Measurements from ENCODE around the gene TBCD.
"Not testable (repeated sequence)": the region's sequence is repeated elsewhere in the genome, so short reads cannot be mapped to it uniquely, and the experiment has no call there.

TBCD gene

DNA sequence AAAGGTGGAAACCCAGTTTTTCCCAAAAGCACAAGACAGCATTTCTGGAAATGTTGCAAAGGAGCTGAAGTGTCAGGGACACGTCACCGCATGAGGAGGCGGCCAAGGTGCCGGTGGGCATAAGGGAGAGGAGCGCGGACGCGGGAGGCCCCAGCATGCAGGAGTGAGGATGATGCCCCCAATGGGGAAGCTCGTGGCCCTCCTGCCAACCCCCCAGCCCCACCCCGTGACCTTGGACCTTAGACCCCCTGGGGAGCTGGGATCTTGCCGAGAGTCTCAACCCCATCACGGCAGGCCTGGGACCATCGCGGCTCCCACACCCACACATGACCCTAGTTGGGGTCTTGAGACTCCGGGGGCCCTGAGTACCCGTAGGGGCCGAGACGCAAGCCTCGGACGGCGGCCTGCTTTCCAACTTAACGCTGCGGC lies 208.1 kb downstream of the TBCD start:
- DNase-seq = peak; percentile 12

DNA sequence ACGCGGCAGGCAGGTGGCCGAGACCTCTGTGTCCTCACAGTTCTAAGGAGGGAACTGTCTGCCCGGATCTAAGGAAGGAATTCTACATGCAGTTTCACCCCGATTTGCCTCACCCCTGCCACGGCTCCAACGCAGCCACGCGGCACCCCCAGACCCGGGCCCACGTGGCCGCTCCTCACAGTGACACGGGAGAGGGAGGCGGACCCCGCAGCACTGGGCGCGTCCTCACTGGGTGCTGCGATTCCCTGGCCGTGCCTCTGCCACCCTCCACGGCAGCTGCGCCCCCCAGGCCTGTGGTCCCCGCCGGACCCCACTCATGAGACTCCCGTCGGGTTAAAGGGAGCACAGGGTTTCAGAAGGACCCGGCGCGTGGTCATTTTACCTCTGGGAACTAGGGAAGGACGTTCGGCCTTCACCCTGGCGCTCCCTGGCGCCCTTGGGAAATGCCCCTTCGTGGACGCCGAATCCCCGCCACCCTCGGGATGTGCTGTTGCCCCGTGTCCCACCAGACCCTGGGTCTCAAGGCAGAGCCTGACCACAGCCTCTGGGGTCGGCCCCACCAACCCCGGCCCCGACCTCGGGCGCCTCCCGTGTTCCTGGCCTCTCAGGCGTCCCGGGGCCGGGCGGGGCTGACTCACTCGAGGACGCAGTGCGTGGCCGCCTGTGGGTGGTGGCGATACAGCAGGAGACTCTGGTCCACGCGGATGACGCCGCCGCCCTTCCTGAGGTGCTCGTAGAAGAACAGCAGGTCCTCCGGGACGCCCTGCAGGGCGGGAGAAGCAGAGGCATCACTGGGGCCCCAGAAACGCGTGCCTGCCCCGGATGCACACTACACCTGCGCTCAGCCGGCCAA lies 208.8 kb downstream of the TBCD start:
- peak; percentile 12 for DNase-seq

GRCh38 chr17:82961366-82962162 lies 209.7 kb downstream of the TBCD start:
- peak; percentile 12 for DNase-seq

DNA sequence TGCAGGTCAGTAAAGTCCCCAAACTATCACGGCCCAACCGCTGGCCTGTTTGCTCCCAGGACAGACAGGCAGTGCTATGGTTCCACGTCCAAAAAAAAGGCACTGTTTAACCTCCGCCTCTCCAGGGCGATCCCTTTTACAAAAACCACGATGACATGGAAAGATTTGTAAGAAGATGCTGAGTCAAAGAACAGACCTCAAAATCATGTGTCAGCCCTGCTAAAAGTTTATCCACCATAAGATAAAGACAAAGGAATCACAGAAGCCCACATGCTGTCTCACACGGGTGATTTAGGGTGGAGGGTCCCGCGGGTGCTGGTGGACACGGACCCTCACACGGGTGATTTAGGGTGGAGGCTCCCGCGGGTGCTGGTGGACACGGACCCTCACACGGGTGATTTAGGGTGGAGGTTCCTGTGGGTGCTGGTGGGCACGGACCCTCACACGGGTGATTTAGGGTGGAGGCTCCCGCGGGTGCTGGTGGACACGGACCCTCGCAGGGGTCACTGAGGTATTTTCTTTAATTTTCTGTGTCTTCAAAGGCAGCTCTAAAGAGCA lies 210.4 kb downstream of the TBCD start:
- peak; percentile 15 for DNase-seq

DNA sequence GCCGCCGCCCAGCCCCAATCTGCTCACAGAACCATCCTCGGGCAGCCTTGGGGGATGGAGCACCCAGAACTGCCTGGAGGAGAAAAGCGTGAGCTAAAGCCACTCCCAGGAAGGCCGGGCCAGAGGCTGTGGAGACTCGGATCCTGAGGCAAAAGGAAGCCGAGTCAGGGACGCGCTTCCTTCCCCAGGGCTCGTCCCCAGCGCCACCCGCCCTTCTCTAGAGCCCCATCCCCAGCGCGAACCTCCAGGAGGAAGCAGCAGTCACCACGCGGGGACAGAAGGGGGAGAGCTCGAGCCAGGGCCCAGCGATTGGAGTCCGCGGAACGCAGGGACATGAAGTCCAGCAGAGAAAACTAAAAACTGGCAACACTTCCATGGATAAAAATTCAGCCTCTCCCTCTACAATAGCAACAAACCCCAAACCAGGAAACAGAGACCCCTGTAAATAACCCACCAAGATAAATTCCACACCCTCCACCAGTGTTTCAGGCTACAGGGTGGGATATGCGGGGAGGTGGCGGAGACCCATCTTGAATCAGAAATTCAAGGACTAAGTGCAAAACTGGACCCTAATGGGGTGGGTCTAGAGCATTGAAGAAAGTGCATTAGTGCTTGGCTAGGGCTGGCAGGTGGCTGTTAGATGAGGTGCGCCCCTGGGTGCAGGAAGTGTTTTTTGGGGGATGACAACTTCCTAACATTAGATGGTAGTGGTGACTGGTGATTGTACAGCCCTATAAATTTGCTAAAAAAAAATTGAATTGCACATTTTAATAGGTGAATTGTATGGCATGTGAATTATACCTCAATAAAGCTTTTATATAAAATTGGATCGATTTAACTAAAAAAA lies 211.5 kb downstream of the TBCD start:
- DNase-seq = peak; percentile 86

DNA sequence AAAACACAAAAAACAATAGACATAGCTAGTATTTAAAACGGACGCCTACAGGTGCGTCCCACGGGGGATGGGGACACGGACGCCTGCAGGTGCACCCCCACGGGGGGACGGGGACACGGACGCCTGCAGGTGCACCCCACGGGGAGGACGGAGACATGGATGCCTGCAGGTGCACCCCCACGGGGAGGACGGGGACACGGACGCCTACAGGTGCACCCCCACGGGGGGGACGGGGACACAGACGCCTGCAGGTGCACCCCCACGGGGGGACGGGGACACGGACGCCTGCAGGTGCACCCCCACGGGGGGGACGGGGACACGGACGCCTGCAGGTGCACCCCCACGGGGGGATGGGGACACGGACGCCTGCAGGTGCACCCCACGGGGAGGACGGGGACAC lies 212.6 kb downstream of the TBCD start:
- peak; percentile 20 for DNase-seq

GRCh38 chr17:82964851-82965341 lies 213.0 kb downstream of the TBCD start:
- no peak for DNase-seq

DNA sequence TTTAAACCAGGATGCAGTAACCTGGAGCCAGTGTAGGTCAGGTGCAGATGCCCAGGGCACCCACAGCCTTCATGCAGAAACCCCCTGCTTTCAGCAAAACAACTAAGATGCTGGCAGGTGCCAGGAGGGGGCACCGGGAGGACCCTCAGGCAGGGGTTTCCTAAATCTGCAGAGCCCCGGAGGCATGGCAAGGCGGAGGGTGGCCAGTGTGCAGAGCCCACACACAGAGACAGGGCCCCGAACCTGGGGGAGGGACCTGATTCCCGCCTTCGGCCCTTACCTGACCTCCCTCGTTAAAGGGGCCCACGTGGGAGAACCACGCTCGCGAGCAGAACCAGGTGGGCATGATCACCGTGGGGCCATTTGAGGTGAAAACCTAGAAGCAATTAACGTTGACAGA lies 213.5 kb downstream of the TBCD start:
- peak; percentile 8 for DNase-seq

DNA sequence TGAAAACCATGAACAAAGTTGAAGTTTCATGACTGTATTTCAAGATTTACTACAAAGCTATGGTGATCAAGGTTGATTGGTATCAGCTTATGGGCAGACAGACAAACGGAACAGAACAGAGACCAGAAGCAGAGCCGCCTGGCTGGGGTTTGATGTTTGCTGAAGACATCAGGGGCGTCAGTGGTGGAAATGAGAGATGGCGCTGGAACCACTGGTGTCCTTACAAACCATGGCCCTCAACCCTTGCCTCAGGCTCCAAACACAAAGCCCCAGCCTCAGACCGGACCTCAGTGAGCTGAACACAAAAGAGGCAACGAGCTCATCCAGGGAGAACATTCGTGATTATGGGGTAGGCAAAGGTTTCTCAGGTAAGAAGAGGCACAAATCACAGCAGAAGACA lies 214.6 kb downstream of the TBCD start:
- no peak for DNase-seq

DNA sequence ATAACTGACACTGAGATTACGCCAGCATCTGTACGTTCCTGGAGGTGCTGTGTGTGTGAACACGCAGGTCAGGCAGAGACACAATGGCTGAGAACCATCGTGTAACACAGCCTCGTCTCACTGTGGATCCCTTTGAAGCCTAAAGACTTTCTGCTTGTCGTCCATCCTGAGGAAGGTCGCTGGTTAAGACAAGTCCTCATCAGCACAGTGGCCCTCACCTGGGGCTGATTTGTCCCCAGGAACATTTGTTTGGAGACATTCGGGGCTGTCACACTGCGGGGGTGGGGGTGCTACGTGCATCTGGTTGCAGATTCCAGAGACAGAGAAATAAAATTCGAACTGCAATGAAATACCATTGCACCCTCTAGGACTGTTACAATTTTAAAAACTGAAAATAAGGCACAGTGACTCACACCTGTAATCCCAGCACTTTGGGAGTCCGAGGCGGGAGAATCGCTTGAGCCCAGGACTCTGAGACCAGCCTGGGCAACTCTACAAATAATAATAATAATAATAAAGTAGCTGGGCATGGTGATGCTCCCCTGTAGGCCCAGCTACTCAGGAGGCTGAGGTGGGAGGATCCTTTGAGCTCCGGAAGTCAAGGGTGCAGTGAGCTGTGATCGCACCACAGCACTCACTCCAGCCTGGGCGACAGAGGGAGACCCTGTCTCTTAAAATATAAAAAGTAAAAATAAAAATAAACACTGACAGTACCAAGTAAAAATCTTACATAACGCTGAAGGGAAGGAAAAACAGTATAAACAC lies 215.6 kb downstream of the TBCD start:
- DNase-seq = no peak

DNA sequence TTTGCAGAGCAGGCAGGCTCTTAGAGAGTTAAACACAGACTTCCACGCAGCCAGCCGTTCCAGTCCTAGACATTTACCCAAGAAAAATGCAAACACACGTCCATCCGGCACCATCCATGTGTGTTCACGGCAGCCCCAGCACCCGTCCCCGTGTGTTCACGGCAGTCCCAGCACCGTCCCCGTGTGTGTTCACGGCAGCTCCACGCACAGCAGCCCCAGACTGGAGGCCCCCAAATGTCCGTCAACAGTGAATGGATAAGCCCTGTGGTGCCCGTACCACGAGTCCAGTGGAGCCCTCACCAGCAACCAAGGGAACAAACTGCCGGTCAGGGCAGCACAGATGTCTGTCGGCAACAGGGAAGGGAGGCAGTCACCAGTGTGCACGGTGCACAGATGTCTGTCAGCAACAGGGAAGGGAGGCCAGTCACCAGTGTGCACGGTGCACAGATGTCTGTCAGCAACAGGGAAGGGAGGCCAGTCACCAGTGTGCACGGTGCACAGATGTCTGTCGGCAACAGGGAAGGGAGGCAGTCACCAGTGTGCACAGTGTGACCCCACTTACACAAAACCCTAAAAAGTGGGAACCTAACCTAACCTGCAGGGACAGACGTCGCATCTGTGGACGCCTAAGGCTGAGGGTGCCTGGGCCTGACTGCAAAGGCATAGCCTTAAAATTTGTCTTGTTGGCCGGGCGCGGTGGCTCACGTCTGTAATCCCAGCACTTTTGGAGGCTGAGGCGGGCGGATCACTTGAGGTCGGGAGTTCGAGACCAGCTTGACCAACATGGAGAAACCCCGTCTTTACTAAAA lies 216.4 kb downstream of the TBCD start:
- DNase-seq = not testable (repeated sequence)

DNA sequence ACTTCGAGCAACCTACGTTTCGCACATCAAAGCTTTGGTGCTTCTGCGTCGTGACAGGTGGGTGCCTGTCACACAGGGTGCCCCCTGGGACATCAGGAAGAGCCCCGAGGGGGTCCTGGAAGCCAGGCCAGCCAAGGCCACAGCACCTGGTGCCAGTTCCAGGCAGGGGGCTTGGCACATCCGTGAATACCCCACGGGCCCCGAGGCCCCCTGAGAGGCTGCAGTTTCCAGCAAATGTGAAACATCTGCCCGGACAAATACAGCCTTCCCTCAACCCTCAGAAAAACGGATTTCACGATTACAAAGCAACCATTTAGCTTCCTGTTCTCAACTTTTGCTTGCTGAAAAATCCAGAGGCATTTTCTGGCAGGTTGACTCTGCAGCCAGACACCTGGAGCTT lies 218.2 kb downstream of the TBCD start:
- no peak for DNase-seq

DNA sequence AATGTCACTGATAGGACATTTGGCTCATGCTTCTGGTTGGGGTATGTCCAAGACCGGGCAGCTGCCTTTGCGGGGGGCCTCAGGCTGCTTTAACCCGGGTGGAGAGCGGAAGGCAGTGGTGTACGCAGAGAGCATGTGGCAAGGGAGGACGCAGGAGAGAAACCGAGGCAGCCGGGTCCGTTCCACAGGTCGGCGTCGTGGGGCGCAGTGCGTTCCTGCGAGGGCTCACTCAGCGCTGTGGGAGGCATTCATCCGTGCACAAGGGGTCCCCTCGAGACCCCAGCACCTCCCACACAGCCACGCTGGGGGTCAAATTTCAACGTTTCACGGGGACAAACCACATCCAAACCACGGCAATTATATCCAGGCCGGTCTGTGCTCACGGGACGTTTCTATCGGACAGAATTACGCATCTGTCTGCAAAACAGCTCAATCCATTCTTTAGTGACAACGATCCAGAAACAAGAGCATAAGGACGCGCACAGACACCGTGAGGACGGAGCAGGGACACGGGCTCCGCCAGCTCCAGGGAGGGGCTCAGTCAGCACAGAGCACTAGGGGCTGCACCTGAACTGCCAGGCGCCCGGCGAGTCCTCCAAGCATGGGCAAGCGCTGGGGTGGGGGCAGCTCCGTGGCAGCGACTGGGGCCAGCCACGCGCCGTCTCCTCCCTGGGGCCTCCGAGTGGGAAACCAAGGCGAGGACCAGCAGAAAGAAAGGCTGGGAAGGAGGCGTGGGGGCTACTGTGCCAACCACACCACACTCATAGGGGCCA lies 219.1 kb downstream of the TBCD start:
- no peak for DNase-seq

DNA sequence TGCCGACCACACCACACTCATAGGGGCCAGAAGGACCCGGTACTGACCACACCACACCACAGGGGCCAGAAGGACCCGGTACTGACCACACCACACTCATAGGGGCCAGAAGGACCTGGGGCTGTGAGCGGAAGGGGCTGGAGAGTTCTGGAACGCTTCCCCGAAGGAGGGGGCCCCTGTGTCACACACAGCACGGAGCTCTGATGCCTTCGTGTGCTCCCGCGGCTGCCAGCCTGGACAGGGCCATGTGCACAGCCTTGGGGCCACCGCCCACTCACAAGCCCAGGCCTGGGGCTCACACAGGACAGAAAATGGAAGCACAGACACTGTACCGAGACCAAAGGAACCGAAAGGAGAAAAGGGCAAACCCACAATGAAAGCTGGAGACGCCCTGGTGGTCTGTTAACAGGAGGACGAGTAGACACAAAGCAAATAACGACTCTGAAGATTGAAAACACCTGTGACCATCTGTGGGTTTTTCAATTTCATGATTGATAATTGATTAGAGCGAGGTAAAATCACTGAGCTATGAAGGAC lies 221.0 kb downstream of the TBCD start:
- DNase-seq = no peak

- DNase-seq = no peak
Observed at GRCh38 chr17:82973456-82974135, 221.7 kb downstream of the TBCD start.

- DNase-seq = no peak
Observed at GRCh38 chr17:82974136-82974952, 222.5 kb downstream of the TBCD start.

DNA sequence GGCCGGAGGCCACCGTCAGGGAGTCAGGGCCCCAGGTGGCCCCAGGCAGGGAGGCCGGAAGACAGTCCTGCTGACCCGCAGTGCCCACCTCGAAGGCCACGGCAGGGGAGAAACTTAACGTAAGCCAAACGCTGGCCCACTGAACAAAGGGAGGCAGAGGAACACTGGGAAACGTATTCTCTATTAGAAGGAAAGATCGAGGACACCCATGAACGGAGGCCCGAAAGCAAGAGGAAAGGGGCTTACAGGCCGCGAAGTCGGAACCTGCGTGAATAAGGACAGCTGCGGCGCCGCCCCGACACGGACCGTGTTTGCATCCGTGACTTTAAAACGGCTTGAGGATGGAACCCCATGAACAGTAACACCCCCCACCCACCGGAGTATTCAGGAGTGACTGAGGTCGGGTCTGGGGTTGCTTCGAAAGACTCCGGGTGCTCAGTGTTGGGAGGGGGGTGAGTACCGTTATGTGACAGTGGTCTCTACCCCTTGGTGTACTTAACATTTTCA lies 225.2 kb downstream of the TBCD start:
- no peak for DNase-seq

GRCh38 chr17:82977606-82978005 lies 225.7 kb downstream of the TBCD start:
- DNase-seq = no peak
